SK-N-SH treated with all-trans-retinoic acid at 6 μM for 48 hours (cell line): ENCODE measurements around the gene PAMR1.

Source experiments
- ESRRG ChIP-seq: fragments of 250-450 bp; sonication (Bioruptor Pico); IDR thresholded peaks from 2 replicates; pipeline ENCODE4 v1.6.1; 2021; ENCODE audit warnings: mild to moderate bottlenecking
- OSR1 ChIP-seq: fragments of 250-450 bp; sonication (Bioruptor Pico); IDR thresholded peaks from 2 replicates; pipeline ENCODE4 v1.8.0; 2022; ENCODE audit warnings: moderate library complexity, mild to moderate bottlenecking, inconsistent platforms
- PATZ1 ChIP-seq: fragments of 250-450 bp; sonication (Bioruptor Pico); IDR thresholded peaks from 2 replicates; pipeline ENCODE4 v1.8.0; 2020; ENCODE audit warnings: mild to moderate bottlenecking, moderate library complexity, borderline replicate concordance
- RARB ChIP-seq: fragments of 250-450 bp; sonication (Bioruptor Pico); IDR thresholded peaks from 2 replicates; pipeline ENCODE4 v1.8.0; 2021; ENCODE audit warnings: mild to moderate bottlenecking, moderate library complexity
- SNAI2 ChIP-seq: fragments of 250-450 bp; sonication (Bioruptor Pico); IDR thresholded peaks from 2 replicates; pipeline ENCODE4 v1.5.0; 2020; ENCODE audit warnings: mild to moderate bottlenecking, moderate library complexity
- TOX ChIP-seq: fragments of 250-450 bp; sonication (Bioruptor Pico); IDR thresholded peaks from 2 replicates; pipeline ENCODE4 v1.8.0; 2021; ENCODE audit warnings: mild to moderate bottlenecking, moderate library complexity, borderline replicate concordance
- ZC3H10 ChIP-seq: fragments of 250-450 bp; sonication (Bioruptor Pico); IDR thresholded peaks from 2 replicates; pipeline ENCODE4 v1.5.1; 2021; ENCODE audit warnings: mild to moderate bottlenecking, moderate library complexity
- TF ChIP-seq, protein P1 (sequence below): fragments of 250-450 bp; sonication (Bioruptor Pico); IDR thresholded peaks from 2 replicates; pipeline ENCODE4 v1.5.1; 2021; ENCODE audit warnings: mild to moderate bottlenecking, moderate library complexity

GRCh38 chr11:35518766-35519165, 6.7 kb downstream of the PAMR1 start:
- TF ChIP-seq, protein P1, sequence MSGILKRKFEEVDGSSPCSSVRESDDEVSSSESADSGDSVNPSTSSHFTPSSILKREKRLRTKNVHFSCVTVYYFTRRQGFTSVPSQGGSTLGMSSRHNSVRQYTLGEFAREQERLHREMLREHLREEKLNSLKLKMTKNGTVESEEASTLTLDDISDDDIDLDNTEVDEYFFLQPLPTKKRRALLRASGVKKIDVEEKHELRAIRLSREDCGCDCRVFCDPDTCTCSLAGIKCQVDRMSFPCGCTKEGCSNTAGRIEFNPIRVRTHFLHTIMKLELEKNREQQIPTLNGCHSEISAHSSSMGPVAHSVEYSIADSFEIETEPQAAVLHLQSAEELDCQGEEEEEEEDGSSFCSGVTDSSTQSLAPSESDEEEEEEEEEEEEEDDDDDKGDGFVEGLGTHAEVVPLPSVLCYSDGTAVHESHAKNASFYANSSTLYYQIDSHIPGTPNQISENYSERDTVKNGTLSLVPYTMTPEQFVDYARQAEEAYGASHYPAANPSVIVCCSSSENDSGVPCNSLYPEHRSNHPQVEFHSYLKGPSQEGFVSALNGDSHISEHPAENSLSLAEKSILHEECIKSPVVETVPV (CRISPR knock-in tag): no peak
- TF ChIP-seq OSR1 (CRISPR knock-in tag) (no peak), TOX (CRISPR knock-in tag) (no peak), SNAI2 (CRISPR knock-in tag) (no peak), RARB (CRISPR knock-in tag) (no peak), ESRRG (CRISPR knock-in tag) (no peak), ZC3H10 (CRISPR knock-in tag) (no peak), PATZ1 (CRISPR knock-in tag) (no peak)
